ENCODE results near the gene BTBD9.

The BTBD9 gene

GRCh38 chr6:38591439-38591838, 48.3 kb downstream of the BTBD9 start:
- Histone ChIP-seq H3K4me1 (ENCODE audit: control insufficient read depth, low read depth, low read length) (no peaks in the 10 kb centered on the region), H4K8ac (ENCODE audit: low read depth, low read length) (no peak overlapping the region), H3K79me2 (ENCODE audit: control insufficient read depth, insufficient read depth, low read length) (no peaks in the 10 kb centered on the region), H2BK15ac (replicated peaks; ENCODE audit: low read depth) (no peak overlapping the region), H2BK5ac (ENCODE audit: low read length) (no peak overlapping the region), H2AK5ac (ENCODE audit: low read length) (no peak overlapping the region), H3K56ac (ENCODE audit: low read length) (no peak overlapping the region), H3K4ac (ENCODE audit: low read depth, low read length) (no peak overlapping the region), H3K23ac (ENCODE audit: low read length) (no peak overlapping the region), H4K5ac (ENCODE audit: low read length) (no peak overlapping the region), H3K4me3 (ENCODE audit: low read length) (no peak overlapping the region), H3K79me1 (ENCODE audit: low read length) (no peaks in the 10 kb centered on the region), H3K18ac (ENCODE audit: low read length) (no peak overlapping the region), H3K4me2 (ENCODE audit: low read length) (no peak overlapping the region), H3K27me3 (ENCODE audit: insufficient read depth, low read length, poor library complexity) (no peaks in the 10 kb centered on the region), H3K36me3 (ENCODE audit: control insufficient read depth, insufficient read depth, low read length) (no peaks in the 10 kb centered on the region), H2BK120ac (ENCODE audit: low read depth, low read length) (no peak overlapping the region), H3K9ac (ENCODE audit: low read length) (no peak overlapping the region), H3K27ac (ENCODE audit: low read depth, low read length) (no peak overlapping the region)
- WGBS (ENCODE audit: extremely low coverage, insufficient coverage, low lambda C conversion rate), result no CpG with 5 or more reads among the region's 1 CpG
- DNase-seq, result no peak

GRCh38 chr6:38589367-38589720, 50.4 kb downstream of the BTBD9 start:
- no peaks in the 10 kb centered on the region for H3K79me1 ChIP-seq (ENCODE audit: low read length)
- H3K9ac ChIP-seq (ENCODE audit: low read length), result no peak overlapping the region
- H3K79me2 ChIP-seq (ENCODE audit: control insufficient read depth, insufficient read depth, low read length), result no peaks in the 10 kb centered on the region
- H2BK120ac ChIP-seq (ENCODE audit: low read depth, low read length), result no peak overlapping the region
- H2AK5ac ChIP-seq (ENCODE audit: low read length), result no peak overlapping the region
- H4K8ac ChIP-seq (ENCODE audit: low read depth, low read length), result no peak overlapping the region
- no peak overlapping the region for H3K4ac ChIP-seq (ENCODE audit: low read depth, low read length)
- no peak overlapping the region for H3K27ac ChIP-seq (ENCODE audit: low read depth, low read length)
- H3K23ac ChIP-seq (ENCODE audit: low read length), result no peak overlapping the region
- H3K36me3 ChIP-seq (ENCODE audit: control insufficient read depth, insufficient read depth, low read length), result no peaks in the 10 kb centered on the region
- no peak overlapping the region for H4K5ac ChIP-seq (ENCODE audit: low read length)
- DNase-seq, result no peak
- H3K4me3 ChIP-seq (ENCODE audit: low read length), result no peak overlapping the region
- no CpG with 5 or more reads among the region's 1 CpG for WGBS (ENCODE audit: extremely low coverage, insufficient coverage, low lambda C conversion rate)
- no peaks in the 10 kb centered on the region for H3K4me1 ChIP-seq (ENCODE audit: control insufficient read depth, low read depth, low read length)
- no peak overlapping the region for H3K4me2 ChIP-seq (ENCODE audit: low read length)
- no peaks in the 10 kb centered on the region for H3K27me3 ChIP-seq (ENCODE audit: insufficient read depth, low read length, poor library complexity)
- H2BK5ac ChIP-seq (ENCODE audit: low read length), result no peak overlapping the region
- H3K18ac ChIP-seq (ENCODE audit: low read length), result no peak overlapping the region
- no peak overlapping the region for H3K56ac ChIP-seq (ENCODE audit: low read length)
- H2BK15ac ChIP-seq (replicated peaks; ENCODE audit: low read depth), result no peak overlapping the region

- H3K27ac ChIP-seq (ENCODE audit: low read depth, low read length), result no peak overlapping the region
- H4K5ac ChIP-seq (ENCODE audit: low read length), result no peak overlapping the region
- no peaks in the 10 kb centered on the region for H3K4me1 ChIP-seq (ENCODE audit: control insufficient read depth, low read depth, low read length)
- no peak overlapping the region for H3K18ac ChIP-seq (ENCODE audit: low read length)
- H3K36me3 ChIP-seq (ENCODE audit: control insufficient read depth, insufficient read depth, low read length), result no peaks in the 10 kb centered on the region
- no peak overlapping the region for H2AK5ac ChIP-seq (ENCODE audit: low read length)
- no peak overlapping the region for H3K4ac ChIP-seq (ENCODE audit: low read depth, low read length)
- no CpG with 5 or more reads among the region's 2 CpGs for WGBS (ENCODE audit: extremely low coverage, insufficient coverage, low lambda C conversion rate)
- no peaks in the 10 kb centered on the region for H3K79me2 ChIP-seq (ENCODE audit: control insufficient read depth, insufficient read depth, low read length)
- no peaks in the 10 kb centered on the region for H3K79me1 ChIP-seq (ENCODE audit: low read length)
- no peaks in the 10 kb centered on the region for H3K27me3 ChIP-seq (ENCODE audit: insufficient read depth, low read length, poor library complexity)
- no peak overlapping the region for H3K4me2 ChIP-seq (ENCODE audit: low read length)
- H3K56ac ChIP-seq (ENCODE audit: low read length), result no peak overlapping the region
- no peak for DNase-seq
- H4K8ac ChIP-seq (ENCODE audit: low read depth, low read length), result no peak overlapping the region
- no peak overlapping the region for H3K23ac ChIP-seq (ENCODE audit: low read length)
- H3K9ac ChIP-seq (ENCODE audit: low read length), result no peak overlapping the region
- no peak overlapping the region for H2BK5ac ChIP-seq (ENCODE audit: low read length)
- no peak overlapping the region for H2BK120ac ChIP-seq (ENCODE audit: low read depth, low read length)
- H2BK15ac ChIP-seq (replicated peaks; ENCODE audit: low read depth), result no peak overlapping the region
- H3K4me3 ChIP-seq (ENCODE audit: low read length), result no peak overlapping the region
Measured at GRCh38 chr6:38588631-38589366, 50.9 kb downstream of the BTBD9 start.

- no peak overlapping the region for H3K9ac ChIP-seq (ENCODE audit: low read length)
- H3K27me3 ChIP-seq (ENCODE audit: insufficient read depth, low read length, poor library complexity), result no peaks in the 10 kb centered on the region
- no peak overlapping the region for H2BK5ac ChIP-seq (ENCODE audit: low read length)
- no peak overlapping the region for H3K4ac ChIP-seq (ENCODE audit: low read depth, low read length)
- no peak overlapping the region for H3K4me2 ChIP-seq (ENCODE audit: low read length)
- H3K4me3 ChIP-seq (ENCODE audit: low read length), result no peak overlapping the region
- no peak overlapping the region for H3K23ac ChIP-seq (ENCODE audit: low read length)
- H3K4me1 ChIP-seq (ENCODE audit: control insufficient read depth, low read depth, low read length), result no peaks in the 10 kb centered on the region
- H2BK120ac ChIP-seq (ENCODE audit: low read depth, low read length), result no peak overlapping the region
- H4K5ac ChIP-seq (ENCODE audit: low read length), result no peak overlapping the region
- no peaks in the 10 kb centered on the region for H3K79me1 ChIP-seq (ENCODE audit: low read length)
- no peak for DNase-seq
- no peak overlapping the region for H3K56ac ChIP-seq (ENCODE audit: low read length)
- no peak overlapping the region for H2AK5ac ChIP-seq (ENCODE audit: low read length)
- no peak overlapping the region for H3K27ac ChIP-seq (ENCODE audit: low read depth, low read length)
- no CpG with 5 or more reads among the region's 6 CpGs for WGBS (ENCODE audit: extremely low coverage, insufficient coverage, low lambda C conversion rate)
- H3K36me3 ChIP-seq (ENCODE audit: control insufficient read depth, insufficient read depth, low read length), result no peaks in the 10 kb centered on the region
- no peak overlapping the region for H3K18ac ChIP-seq (ENCODE audit: low read length)
- no peak overlapping the region for H2BK15ac ChIP-seq (replicated peaks; ENCODE audit: low read depth)
- no peaks in the 10 kb centered on the region for H3K79me2 ChIP-seq (ENCODE audit: control insufficient read depth, insufficient read depth, low read length)
- no peak overlapping the region for H4K8ac ChIP-seq (ENCODE audit: low read depth, low read length)
Measured at GRCh38 chr6:38587766-38588362, 51.9 kb downstream of the BTBD9 start.

- no peak overlapping the region for H3K4ac ChIP-seq (ENCODE audit: low read depth, low read length)
- no peak overlapping the region for H3K23ac ChIP-seq (ENCODE audit: low read length)
- H2BK120ac ChIP-seq (ENCODE audit: low read depth, low read length), result no peak overlapping the region
- no peak overlapping the region for H2BK15ac ChIP-seq (replicated peaks; ENCODE audit: low read depth)
- H3K79me1 ChIP-seq (ENCODE audit: low read length), result no peaks in the 10 kb centered on the region
- no peak overlapping the region for H3K56ac ChIP-seq (ENCODE audit: low read length)
- no peak overlapping the region for H3K18ac ChIP-seq (ENCODE audit: low read length)
- whole genome bisulfite sequencing (ENCODE audit: extremely low coverage, insufficient coverage, low lambda C conversion rate), result no CpG with 5 or more reads among the region's 6 CpGs
- no peak overlapping the region for H3K27ac ChIP-seq (ENCODE audit: low read depth, low read length)
- DNase-seq, result no peak
- no peaks in the 10 kb centered on the region for H3K36me3 ChIP-seq (ENCODE audit: control insufficient read depth, insufficient read depth, low read length)
- no peak overlapping the region for H4K8ac ChIP-seq (ENCODE audit: low read depth, low read length)
- no peak overlapping the region for H2AK5ac ChIP-seq (ENCODE audit: low read length)
- no peaks in the 10 kb centered on the region for H3K79me2 ChIP-seq (ENCODE audit: control insufficient read depth, insufficient read depth, low read length)
- H3K4me1 ChIP-seq (ENCODE audit: control insufficient read depth, low read depth, low read length), result no peaks in the 10 kb centered on the region
- no peak overlapping the region for H2BK5ac ChIP-seq (ENCODE audit: low read length)
- H3K4me2 ChIP-seq (ENCODE audit: low read length), result no peak overlapping the region
- no peaks in the 10 kb centered on the region for H3K27me3 ChIP-seq (ENCODE audit: insufficient read depth, low read length, poor library complexity)
- H4K5ac ChIP-seq (ENCODE audit: low read length), result no peak overlapping the region
- no peak overlapping the region for H3K4me3 ChIP-seq (ENCODE audit: low read length)
- H3K9ac ChIP-seq (ENCODE audit: low read length), result no peak overlapping the region
Measured at GRCh38 chr6:38586992-38587391, 52.7 kb downstream of the BTBD9 start.

GRCh38 chr6:38584731-38585130, 55.0 kb downstream of the BTBD9 start:
- WGBS (ENCODE audit: extremely low coverage, insufficient coverage, low lambda C conversion rate), result no CpG with 5 or more reads among the region's 2 CpGs
- Histone ChIP-seq H2BK5ac (ENCODE audit: low read length) (no peak overlapping the region), H3K9ac (ENCODE audit: low read length) (no peak overlapping the region), H2BK15ac (replicated peaks; ENCODE audit: low read depth) (no peak overlapping the region), H3K79me2 (ENCODE audit: control insufficient read depth, insufficient read depth, low read length) (no peaks in the 10 kb centered on the region), H4K8ac (ENCODE audit: low read depth, low read length) (no peak overlapping the region), H3K23ac (ENCODE audit: low read length) (no peak overlapping the region), H3K36me3 (ENCODE audit: control insufficient read depth, insufficient read depth, low read length) (no peaks in the 10 kb centered on the region), H3K27me3 (ENCODE audit: insufficient read depth, low read length, poor library complexity) (no peaks in the 10 kb centered on the region), H3K4me3 (ENCODE audit: low read length) (no peak overlapping the region), H3K79me1 (ENCODE audit: low read length) (no peaks in the 10 kb centered on the region), H3K4me1 (ENCODE audit: control insufficient read depth, low read depth, low read length) (no peaks in the 10 kb centered on the region), H3K56ac (ENCODE audit: low read length) (no peak overlapping the region), H2BK120ac (ENCODE audit: low read depth, low read length) (no peak overlapping the region), H3K18ac (ENCODE audit: low read length) (no peak overlapping the region), H4K5ac (ENCODE audit: low read length) (no peak overlapping the region), H3K27ac (ENCODE audit: low read depth, low read length) (no peak overlapping the region), H3K4me2 (ENCODE audit: low read length) (no peak overlapping the region), H2AK5ac (ENCODE audit: low read length) (no peak overlapping the region), H3K4ac (ENCODE audit: low read depth, low read length) (no peak overlapping the region)
- DNase-seq, result no peak
